Activated CD4-positive, alpha-beta T cell treated with anti-CD3 and anti-CD28 coated beads for 48 hours (primary cell): ENCODE results near the gene STOM.
A peak's percentile ranks its signal among the peaks of the same experiment; 100 is the strongest.

Source experiments
- DNase-seq: peaks from one replicate; pipeline ENCODE4 v3.0.0-alpha.2; 2020

The STOM gene

GRCh38 chr9:121368745-121369144 is 1.3 kb downstream of the STOM start:
- DNase-seq = no peak

GRCh38 chr9:121368138-121368522 is 1.9 kb downstream of the STOM start:
- DNase-seq = no peak

DNA sequence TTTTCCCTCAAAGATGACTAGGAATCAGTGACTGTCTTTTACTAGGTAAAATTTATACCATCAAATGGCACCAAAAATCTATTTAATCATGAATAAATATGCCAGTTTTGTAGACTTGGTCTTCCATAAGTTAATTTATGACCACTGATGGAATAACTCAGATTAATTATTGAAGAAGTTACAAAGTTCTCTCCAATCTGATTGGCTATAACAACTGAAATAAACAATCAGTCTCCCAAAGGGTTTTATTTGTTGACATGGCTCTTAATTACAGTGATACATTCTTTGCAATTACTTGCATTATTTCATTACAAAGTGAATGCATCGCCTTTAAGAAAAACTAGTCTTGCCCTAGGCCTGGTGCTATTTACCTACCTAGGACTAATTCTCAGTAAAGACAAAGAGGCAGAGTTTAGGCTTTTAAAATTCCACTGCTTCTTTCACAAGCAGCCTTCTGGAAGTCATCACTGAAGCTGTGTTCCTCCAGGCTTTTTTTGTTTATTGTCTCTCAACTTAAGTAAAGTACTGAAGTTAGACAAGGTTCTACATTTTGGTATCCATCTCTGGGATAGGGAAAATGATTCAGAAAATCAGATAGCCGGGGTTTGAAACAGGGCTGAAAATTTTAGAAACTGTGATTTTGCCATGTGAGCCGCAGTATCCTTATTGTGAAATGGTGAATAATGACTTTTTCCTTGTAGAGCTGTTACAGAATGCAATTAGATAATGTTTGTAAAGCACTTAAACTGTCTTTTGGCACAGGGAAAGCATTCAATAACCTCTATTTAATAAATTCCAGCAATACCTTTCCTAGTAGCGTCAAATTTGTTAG is 2.5 kb downstream of the STOM start:
- DNase-seq = no peak

DNA sequence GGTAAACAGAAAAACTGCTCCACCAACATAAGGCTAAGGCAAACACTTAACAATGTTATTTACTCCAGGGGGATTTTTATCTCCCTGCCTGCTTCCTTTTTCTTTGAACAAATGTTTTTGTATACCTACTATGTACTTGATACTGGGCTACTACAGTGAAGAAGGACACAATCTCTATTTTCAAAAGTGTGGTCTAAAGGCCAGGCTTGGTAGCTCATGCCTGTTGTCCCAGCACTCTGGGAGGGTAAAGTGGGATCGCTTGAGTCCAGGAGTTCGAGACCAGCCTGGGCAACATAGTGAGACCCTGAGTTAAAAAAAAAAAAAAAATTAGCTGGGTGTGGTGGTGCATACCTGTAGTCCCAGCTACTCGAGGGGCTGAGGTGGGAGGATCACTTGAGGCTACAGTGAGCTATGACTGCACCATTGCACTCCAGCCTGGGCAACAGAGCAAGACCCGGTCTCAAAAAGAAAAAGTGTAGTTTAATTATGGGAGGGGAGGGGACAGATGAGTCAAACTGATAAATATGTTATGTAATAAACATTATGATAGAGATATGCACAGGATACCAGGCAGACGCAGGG is 3.3 kb downstream of the STOM start:
- no peak for DNase-seq

DNA sequence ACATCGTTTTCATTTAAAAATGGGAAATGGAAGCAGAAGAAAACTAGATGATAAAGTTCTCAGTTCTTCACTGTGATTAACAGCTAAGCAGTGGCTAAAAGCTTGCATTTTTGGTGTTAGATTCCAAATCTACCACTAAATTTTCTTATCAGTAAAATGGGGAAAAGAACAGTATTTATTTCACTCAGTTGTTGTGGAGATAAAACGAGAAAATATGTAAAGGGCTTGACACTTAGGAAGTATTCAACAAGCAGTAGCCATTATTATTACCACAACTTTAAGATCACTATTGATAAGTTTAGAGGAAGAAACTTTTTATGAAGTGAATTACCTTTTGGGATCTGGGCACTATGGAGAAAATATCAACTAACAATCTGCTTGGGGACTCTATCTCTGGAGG is 4.5 kb downstream of the STOM start:
- no peak for DNase-seq

DNA sequence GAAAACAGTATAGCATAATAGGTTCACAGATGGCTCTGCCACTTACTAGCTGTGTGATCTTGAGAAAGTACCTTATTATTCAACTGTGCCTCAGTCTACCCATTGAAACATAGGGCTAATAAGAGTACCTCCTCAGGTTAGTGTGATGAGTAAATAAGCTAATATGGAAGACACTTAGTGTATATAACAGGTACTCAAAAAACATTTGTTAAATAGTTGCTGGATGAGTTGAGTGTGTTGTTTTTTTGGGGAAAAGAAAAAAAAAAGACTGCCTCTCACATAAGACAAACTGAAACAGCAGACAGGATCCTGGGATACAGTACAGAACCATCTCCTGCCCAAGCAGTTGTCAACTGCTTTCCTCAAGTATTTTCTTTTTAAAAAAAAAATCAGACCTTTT is 5.2 kb downstream of the STOM start:
- no peak for DNase-seq

GRCh38 chr9:121364077-121364476 is 6.0 kb downstream of the STOM start:
- DNase-seq = no peak

GRCh38 chr9:121363622-121363961 is 6.5 kb downstream of the STOM start:
- DNase-seq = no peak

DNA sequence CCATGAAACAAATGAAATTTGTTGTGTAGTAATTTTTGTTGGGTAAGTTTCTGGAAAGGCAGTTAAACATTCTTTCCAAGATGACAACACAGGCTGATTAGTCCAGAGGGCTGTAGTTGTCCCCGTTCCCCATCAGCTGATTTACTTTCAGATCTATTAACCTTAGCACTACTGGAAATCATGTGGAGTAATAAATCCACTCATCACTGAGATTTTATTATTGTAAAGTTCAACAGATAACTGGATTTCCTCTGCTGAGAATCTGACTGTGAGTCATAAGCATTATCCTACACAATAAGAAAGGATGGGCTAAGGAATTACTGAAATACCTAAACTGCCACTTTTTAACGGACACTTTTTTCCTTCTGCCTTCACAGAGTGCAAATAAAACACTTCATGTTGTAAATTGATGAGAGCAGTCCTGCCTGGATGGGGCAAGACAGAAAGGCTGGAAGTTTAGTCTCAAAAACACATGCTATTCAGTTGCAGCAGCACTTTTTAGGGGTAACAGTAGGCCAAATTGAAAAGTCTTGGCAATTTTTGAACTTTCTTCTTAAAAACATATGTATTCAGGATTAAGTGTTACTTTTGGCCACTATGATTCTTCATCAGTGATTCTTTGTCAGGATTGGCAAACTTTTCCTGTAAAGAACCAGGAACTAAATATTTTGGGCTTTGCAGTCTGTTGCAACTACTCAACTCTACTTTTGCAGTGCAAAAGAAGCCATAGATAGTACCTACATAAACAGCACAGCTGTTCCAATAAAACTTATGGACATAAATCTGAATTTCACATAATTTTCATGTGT is 7.0 kb downstream of the STOM start:
- no peak for DNase-seq

DNA sequence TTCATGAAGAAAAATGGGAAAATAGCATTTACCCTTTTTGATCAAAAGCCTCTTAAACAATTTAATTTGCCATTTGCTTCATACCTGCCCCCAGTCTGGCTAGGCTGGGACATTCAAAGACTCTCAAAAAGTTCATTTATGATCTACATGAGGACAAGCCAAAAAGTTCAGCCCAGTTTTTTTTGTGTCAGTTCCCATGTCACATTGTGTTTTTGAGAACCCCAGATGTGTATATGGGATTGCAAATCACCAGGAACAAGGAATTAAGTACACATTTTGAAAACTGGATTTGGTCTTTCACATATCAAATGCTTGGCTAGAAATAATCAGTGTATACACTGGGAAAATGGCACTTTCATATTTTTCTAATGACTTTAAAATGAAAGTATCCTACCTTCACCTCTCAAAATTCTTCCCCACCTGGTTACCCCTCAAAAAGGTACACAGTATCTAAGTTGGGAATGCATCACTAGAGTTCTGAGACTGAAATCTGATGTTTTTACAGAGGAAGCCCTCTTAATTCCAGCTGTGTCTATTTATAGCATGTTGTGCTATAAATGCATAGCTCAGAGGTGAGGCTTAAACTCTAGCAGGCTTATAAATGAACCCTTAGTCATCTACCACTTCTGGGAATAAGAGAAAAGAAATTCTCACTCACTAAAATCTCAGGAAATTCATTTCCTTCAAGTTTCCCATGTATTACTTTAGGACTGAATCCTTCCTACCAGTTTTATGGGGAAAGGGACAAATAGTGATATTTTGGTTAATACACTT is 9.3 kb downstream of the STOM start:
- DNase-seq = no peak

GRCh38 chr9:121359351-121360294 is 10.4 kb downstream of the STOM start:
- no peak for DNase-seq

- DNase-seq = no peak
These were observed 11.3 kb downstream of the STOM start for GRCh38 chr9:121358751-121359150.

GRCh38 chr9:121357011-121357410 is 13.0 kb downstream of the STOM start:
- DNase-seq = no peak

DNA sequence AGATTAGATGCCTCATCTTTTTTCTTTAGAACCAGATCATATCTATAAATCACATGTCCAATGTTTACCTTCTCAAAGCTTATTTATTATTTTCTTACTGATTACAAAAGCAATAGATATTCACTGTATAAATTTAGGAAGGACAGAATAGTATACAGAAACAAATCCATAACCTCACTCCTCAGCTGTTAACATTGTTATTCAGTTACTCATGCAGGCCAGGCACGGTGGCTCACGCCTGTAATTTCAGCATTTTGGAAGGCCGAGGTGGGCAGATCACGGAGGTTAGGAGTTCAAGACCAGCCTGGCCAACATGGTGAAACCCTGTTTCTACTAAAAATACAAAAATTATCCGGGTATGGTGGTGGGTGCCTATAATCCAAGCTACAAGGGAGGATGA is 15.3 kb downstream of the STOM start:
- DNase-seq = no peak

- DNase-seq = no peak
These were observed 15.9 kb downstream of the STOM start for GRCh38 chr9:121354141-121354540.

DNA sequence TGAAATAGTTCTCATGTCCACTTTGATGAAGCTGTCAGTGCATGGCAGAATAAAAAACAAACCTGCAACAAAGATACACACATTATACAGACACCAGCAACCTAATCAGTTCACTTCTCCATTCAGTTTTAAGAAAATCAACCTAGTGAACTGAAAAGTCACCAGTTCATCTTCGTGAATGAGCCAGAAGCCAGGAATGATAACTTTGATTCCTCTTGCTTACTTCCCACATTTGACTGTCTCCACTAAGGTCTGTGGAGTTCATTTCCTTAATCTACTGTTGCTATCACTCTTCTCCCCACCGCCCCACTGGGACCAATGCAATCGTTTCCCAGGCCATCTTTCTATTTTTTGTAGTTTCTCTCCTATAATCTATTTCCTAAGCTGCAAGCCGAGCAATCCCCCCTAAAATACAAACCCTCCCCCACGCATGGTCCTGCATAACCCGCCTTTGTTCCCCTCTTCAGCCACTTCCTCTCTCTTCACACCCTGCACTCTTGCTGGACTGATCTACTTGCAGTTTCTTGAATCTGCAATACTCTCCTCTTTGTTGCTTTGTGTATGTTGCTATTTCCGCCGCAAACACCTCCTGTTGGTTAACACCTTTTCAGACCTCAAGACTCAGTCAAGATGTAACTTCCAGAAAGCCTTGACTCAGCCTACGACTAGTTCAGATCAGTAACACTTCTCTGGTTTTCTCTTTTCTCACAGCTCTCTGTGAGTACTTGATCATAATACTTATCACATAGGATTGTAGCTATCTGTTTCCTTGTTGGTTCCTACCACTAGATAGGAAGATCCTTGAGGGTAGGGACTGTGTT is 16.6 kb downstream of the STOM start:
- peak; percentile 38 for DNase-seq

- no peak for DNase-seq
These were observed 19.0 kb downstream of the STOM start for GRCh38 chr9:121350993-121351561.

- no peak for DNase-seq
These were observed 20.0 kb downstream of the STOM start for GRCh38 chr9:121350036-121350435.

DNA sequence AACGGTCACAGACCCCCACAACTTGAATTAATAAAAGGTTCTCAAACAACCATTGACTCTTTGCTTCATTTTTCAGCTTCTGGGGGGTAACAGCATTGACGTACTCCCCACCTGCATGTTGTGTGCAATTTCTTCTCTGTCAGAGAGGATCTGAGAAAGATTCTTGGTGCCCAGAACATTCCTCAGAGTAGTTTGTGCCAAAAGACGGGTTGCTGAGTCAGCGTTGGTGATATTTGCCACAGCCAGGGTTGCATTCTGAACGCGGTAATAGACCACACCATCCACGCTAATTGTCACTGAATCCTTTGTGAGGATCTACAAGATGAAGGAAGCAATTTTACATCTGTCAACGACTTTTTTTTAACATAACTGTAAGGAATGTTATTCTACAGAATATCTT is 21.0 kb downstream of the STOM start:
- no peak for DNase-seq

- DNase-seq = no peak
These were observed 21.8 kb downstream of the STOM start for GRCh38 chr9:121348221-121348620.

DNA sequence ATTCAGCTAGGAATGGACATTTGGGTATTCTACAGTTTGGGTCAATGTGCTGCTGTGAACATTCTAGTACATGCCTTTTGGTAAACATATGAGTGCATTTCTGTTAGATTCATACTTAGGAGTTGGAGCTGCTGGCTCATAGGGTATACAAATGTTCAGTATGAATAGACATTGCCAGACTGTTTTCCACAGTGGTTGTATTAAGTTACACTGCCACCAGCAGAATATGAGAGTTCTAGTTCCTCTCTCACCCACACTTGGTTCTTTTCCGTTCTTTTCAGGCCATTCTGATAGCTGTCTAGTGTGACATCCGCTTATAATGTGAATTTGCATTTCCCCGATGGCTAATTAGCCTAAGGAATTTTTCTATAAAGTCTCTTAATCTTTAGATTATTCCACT is 25.0 kb downstream of the STOM start:
- no peak for DNase-seq
